Right lobe of liver (tissue), 6 donors: ENCODE measurements around the gene PROB1. TPM values are rescaled to one million over a fixed set of nuclear protein-coding genes. Genes with fewer than 3 reads are reported as not detected.

Experiments used
- ATAC-seq, 4 donors: fragments of 200-7000 bp; cut with Tn5 transposase; one replicate each; pipeline ENCODE4 v1.9.1; 2020; ENCODE audit warnings: mild to moderate bottlenecking in 4 of 4, moderate library complexity in 4 of 4
- DNase-seq, 3 donors: peaks; one replicate each; pipeline ENCODE4 v3.0.0-alpha.2; 2020
- H3K27ac ChIP-seq, 3 donors: fragments of 200-600 bp; one replicate each; pipeline ENCODE4 v1.8.0; 2022
- H3K27me3 ChIP-seq, 2 donors: fragments of 200-600 bp; one replicate each; pipeline ENCODE4 v1.8.0; 2022
- H3K36me3 ChIP-seq, 4 donors: fragments of 200-600 bp; sonication (generic) in 1 of 4; one replicate each; pipeline versions ENCODE4 v1.5.1 to v1.8.0; 2017 to 2022; ENCODE audit warnings: control low read depth in 1 of 4
- H3K4me1 ChIP-seq, 4 donors: fragments of 200-600 bp; sonication (generic) in 1 of 4; one replicate each; pipeline versions ENCODE4 v1.5.1 to v1.8.0; 2017 to 2022; ENCODE audit warnings: control low read depth in 1 of 4
- H3K4me3 ChIP-seq, 3 donors: fragments of 200-600 bp; one replicate each; pipeline ENCODE4 v1.8.0; 2022
- H3K9me3 ChIP-seq, 4 donors: fragments of 200-600 bp; sonication (generic) in 1 of 4; one replicate each; pipeline versions ENCODE4 v1.5.1 to v1.8.0; 2017 to 2022; ENCODE audit warnings: control low read depth in 1 of 4
- POLR2A ChIP-seq: fragments of 450-650 bp; IDR thresholded peaks from one replicate; pipeline ENCODE4 v1.6.1; 2017; ENCODE audit warnings: antibody characterized with exemption, mild to moderate bottlenecking
- WGBS: methylation state at CpG from one replicate; pipeline ENCODE4 v1.1.6; 2018; ENCODE audit warnings: low coverage, low lambda C conversion rate; ENCODE audit not compliant: insufficient coverage; ENCODE audit errors: missing lambda C conversion rate; 5-methylcytosine and 5-hydroxymethylcytosine counted together
- intact Hi-C, 2 donors: fragments of 100-400 bp; cut with DNase I; formaldehyde crosslinking; loops; one replicate each; pipeline versions ENCODE4 v1.11.2 to v1.14.1; 2022
- total RNA-seq, 6 experiments: library from RNA; depleted of rRNA in 2 of 6; stranded (reverse); fragments of >200 nt in 2 of 6; fragmentation: NEBNext Ultra II Directional in 3 of 6; extraction: Animal tissue kit (Norgen Biotek cat#: 25700) in 3 of 6; gene quantifications; one replicate each; pipeline versions ENCODE4 v1.1.0 to v1.2.4, GENCODE V29; 2016 to 2023
- TF ChIP-seq, protein P1 (sequence below), 4 donors: fragments of 200-600 bp in 3 of 4; fragments of 450-650 bp in 1 of 4; IDR thresholded peaks; one replicate each; pipeline versions ENCODE4 v1.5.1 to v1.8.0; 2016 to 2022; ENCODE audit warnings: antibody characterized with exemption in 4 of 4, mild to moderate bottlenecking in 2 of 4
- donor health status: DM: no; HTN: yes; CAD: no.
- donor health status: DM: no; HTN: no; CAD: no.
- donor health status: DM: no; HTN: no; CAD: no.
- donor health status: DM: no; HTN: yes; CAD: no.
- donor health status: DM: no; HTN: yes; CAD: no.

PROB1 gene
- total RNA-seq, 6 experiments from 2014 or later, result 0.25 to 0.51 (median 0.41) TPM

DNA sequence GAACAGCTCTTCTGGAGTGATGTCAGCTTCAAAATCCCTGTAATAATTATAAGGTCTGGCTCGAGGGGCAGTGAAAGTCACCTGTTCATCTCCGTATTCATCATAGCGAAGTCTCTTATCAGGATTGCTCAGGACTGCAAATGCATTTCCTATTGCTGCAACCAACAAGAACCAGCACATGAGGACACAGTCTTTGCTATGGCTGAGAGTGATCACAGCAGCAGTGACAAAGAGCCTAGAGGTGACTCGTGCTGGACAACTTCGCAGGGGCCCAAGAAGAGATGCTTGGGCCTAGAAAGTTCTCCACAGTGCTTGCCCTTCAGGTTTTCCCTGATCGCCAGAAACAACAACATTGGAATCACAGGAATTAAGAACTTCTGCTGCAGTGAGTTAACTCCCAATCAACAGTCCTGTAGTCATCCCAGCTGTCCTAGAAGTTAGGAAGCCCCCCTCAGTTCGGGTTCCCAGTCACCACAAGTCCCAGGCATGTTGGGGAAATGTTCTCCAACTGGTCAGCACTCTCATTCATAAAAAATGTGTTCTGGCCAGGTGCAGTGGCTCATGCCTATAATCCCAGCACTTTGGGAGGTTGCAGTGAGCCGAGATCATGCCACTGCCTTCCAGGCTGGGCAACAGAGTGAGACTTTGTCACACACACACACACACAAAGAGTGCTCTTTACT, 31.4 kb upstream of the PROB1 start:
- Histone ChIP-seq H3K27me3 (no peaks in the 10 kb centered on the region), H3K4me3 (no peak overlapping the region), H3K9me3 (no peaks in the 10 kb centered on the region), H3K4me1 (no peaks in the 10 kb centered on the region), H3K27ac (no peak overlapping the region), H3K36me3 (no peaks in the 10 kb centered on the region)
- intact Hi-C loops, result loop anchor here in 1 of 2 donors (5.0 kb wide), 1 partner anchor 86 kb away; no protein-coding TSS in a partner anchor
- WGBS, result 61% methylated on average over 6 of the region's 8 CpGs
- TF ChIP-seq POLR2A, result no peak
- TF ChIP-seq, protein P1, sequence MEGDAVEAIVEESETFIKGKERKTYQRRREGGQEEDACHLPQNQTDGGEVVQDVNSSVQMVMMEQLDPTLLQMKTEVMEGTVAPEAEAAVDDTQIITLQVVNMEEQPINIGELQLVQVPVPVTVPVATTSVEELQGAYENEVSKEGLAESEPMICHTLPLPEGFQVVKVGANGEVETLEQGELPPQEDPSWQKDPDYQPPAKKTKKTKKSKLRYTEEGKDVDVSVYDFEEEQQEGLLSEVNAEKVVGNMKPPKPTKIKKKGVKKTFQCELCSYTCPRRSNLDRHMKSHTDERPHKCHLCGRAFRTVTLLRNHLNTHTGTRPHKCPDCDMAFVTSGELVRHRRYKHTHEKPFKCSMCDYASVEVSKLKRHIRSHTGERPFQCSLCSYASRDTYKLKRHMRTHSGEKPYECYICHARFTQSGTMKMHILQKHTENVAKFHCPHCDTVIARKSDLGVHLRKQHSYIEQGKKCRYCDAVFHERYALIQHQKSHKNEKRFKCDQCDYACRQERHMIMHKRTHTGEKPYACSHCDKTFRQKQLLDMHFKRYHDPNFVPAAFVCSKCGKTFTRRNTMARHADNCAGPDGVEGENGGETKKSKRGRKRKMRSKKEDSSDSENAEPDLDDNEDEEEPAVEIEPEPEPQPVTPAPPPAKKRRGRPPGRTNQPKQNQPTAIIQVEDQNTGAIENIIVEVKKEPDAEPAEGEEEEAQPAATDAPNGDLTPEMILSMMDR (IDR thresholded peaks at IDR 0.05), result no peak
- no peak for DNase-seq
- no peak for ATAC-seq

DNA sequence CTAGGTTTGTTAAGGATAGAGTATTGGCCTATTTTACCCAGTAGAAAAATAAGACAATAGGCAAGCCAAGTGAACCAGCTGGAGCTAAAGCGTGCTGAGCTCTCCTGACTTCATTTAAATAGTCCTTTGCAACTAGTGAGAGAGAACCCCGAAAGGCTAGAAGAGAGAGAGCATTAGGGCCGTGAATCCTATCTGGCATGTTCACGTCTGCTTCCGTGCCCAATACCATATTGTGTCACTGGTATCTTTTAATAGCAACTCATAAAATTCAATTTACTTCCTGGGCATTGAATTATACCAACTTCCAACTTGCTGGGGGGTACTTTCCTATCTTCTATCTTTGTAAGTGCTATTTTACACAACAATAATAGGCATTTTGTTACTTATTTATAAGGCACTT, 30.6 kb upstream of the PROB1 start:
- 68% methylated on average over 3 of the region's 5 CpGs for WGBS
- Histone ChIP-seq H3K9me3 (no peaks in the 10 kb centered on the region), H3K4me3 (no peak overlapping the region), H3K36me3 (no peaks in the 10 kb centered on the region), H3K4me1 (no peaks in the 10 kb centered on the region), H3K27me3 (no peaks in the 10 kb centered on the region), H3K27ac (no peak overlapping the region)
- intact Hi-C loops, result loop anchor here in 1 of 2 donors (5.0 kb wide), 1 partner anchor 87 kb away; no protein-coding TSS in a partner anchor
- DNase-seq (no peak), ATAC-seq (no peak)
- no peak for TF ChIP-seq POLR2A
- TF ChIP-seq, protein P1 (IDR thresholded peaks at IDR 0.05), result no peak

DNA sequence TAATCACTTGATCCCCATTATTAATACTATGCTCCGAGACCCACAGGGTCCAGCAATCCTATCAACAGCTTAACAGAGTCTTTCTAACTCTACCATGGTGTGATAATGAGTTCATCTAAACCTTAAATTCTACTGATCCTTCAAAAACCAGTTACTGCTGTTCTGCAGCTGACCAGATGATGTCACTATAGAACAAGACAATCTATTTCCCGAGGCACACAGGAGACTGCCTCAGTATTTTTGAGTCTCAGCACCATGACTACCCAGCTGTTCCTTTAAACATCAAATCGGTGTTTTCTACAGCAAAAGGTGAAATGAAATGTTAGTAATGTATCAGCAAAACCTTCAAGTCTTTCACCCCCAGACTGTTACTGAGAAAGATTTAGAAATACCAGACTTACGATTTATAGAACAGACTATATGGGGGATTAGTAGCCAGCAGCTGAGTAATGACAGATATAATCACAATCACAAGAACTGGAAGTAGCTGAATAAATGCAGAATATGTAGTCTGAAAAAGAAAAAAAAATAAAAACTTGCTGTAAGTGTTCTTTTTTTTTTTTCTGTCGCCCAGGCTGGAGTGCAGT, 27.5 kb upstream of the PROB1 start:
- intact Hi-C loops, result loop anchor here in 1 of 2 donors (5.0 kb wide), 1 partner anchor 90 kb away; no protein-coding TSS in a partner anchor
- no peaks in the 10 kb centered on the region for H3K9me3 ChIP-seq
- DNase-seq, result peak in 1 of 3 donors; percentile 44
- TF ChIP-seq, protein P1 (IDR thresholded peaks at IDR 0.05), result peak; percentile 79 to 88 (median 86)
- no peak for TF ChIP-seq POLR2A
- H3K36me3 ChIP-seq, result no peaks in the 10 kb centered on the region
- no peaks in the 10 kb centered on the region for H3K27me3 ChIP-seq
- WGBS, result 25% methylated on average over 4 of the region's 5 CpGs
- no peak overlapping the region for H3K27ac ChIP-seq
- no peak overlapping the region for H3K4me3 ChIP-seq
- ATAC-seq, result peak; percentile 91 to 95 (median 94)
- no peaks in the 10 kb centered on the region for H3K4me1 ChIP-seq

DNA sequence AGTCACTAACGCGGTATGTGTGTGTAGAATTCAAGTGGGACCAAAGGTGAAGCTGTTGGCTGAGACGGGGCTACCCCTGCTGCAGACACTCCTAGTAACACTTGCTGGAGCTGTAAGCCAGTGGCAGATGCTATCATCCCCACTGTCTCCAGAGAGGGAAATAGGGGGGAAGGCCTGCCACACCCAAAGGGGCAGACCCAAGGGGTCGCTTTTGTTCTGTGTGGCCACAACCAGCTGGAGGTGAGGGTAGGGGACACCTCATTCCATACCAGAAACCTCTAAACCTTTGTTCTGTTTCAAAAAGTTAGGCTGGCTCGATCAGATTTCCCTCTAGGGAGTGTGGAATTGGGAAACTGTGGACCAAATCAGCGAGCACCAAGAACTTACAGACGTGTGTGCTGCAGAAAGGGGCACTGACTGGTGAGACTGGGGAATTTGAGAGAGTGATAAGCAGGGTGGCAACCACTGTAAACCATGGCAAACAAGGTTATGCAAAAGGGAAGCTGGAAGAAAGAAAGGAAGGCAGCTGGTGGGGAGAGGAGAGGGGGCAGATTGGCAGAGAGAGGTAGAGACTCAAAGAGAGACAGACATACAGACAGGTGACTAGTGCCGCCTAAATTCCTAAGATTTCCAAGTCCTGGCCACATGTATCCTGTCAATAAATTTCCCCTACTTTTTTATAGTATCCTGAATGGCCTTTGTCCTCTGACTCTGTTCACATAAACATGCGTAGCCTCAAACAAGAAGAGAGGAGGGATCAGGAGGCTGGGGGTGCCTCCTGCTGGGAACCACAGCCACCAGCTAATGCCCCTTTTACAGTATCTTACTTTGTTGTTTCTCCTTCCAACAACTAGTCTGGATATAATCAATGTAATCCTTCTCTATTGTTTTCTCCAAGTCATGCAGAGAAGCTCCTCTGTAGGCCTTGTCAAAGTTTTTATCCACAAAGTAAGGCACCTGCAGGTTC, 24.6 kb upstream of the PROB1 start:
- 73% methylated on average over 9 of the region's 9 CpGs for WGBS
- Histone ChIP-seq H3K4me3 (no peak overlapping the region), H3K27ac (no peak overlapping the region), H3K4me1 (no peaks in the 10 kb centered on the region), H3K27me3 (no peaks in the 10 kb centered on the region), H3K36me3 (no peaks in the 10 kb centered on the region), H3K9me3 (no peaks in the 10 kb centered on the region)
- peak in 2 of 4 donors; percentile 15 to 36 for ATAC-seq
- DNase-seq, result peak in 1 of 3 donors; percentile 30
- intact Hi-C loops, result loop anchor here in 1 of 2 donors (5.0 kb wide), 1 partner anchor 93 kb away; no protein-coding TSS in a partner anchor
- TF ChIP-seq POLR2A, result no peak
- TF ChIP-seq, protein P1 (IDR thresholded peaks at IDR 0.05), result no peak
